Measurements from ENCODE around the gene MESP2. TPM values are rescaled to one million over a fixed set of nuclear protein-coding genes. Genes with fewer than 3 reads are reported as not detected.

Gene MESP2
- total and polyA plus RNA-seq, 2 of the 13 experiments (the other 11 are each of a cell fraction or from before 2014, with no cell fraction given): not detected

DNA sequence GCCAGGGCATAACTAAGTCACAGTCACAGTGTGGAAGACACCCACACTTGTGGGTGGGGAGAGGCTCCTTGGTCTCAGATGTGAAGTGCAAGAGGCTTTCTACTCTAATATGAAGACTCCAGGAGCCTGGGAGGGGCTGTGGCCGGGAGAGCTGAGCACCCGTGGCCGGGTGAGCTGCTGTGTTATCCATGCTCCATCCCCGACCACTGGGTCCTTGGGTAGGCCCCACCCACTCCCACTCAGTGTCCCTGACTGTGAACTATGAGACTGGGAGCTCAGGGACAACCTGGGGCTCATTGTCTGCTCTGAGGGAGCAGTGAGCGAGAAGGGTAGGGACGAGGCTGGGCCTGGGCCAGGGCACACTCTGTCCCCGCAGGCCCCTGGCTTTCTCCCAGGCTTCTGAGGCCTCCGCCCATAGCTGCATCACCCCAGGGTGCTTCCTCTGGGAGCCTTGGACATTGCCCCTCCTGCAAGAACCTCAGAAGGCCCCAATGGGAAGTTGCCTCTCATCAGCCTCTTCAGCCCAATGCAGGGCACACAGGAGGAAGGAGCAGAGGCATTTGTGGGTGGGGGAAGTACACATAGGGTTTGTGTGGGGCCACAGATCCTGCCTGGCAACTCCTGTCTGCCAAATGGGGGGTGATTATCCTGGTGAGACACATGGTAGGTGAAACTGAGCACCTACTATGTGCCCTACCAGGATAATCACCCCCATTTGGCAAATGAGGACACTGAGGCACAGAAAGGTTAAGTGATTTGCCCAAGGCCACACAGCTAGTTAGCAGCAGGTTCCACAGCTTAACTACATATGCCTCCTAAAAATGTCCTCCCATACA is 36.1 kb downstream of the MESP2 start (continued):
- TF ChIP-seq, protein P1, sequence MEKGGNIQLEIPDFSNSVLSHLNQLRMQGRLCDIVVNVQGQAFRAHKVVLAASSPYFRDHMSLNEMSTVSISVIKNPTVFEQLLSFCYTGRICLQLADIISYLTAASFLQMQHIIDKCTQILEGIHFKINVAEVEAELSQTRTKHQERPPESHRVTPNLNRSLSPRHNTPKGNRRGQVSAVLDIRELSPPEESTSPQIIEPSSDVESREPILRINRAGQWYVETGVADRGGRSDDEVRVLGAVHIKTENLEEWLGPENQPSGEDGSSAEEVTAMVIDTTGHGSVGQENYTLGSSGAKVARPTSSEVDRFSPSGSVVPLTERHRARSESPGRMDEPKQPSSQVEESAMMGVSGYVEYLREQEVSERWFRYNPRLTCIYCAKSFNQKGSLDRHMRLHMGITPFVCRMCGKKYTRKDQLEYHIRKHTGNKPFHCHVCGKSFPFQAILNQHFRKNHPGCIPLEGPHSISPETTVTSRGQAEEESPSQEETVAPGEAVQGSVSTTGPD (CRISPR knock-in tag; IDR thresholded peaks at IDR 0.05): 0 out of 2 replicates have a peak, but pooled peaks have one; percentile 31
- TF ChIP-seq, protein P2, sequence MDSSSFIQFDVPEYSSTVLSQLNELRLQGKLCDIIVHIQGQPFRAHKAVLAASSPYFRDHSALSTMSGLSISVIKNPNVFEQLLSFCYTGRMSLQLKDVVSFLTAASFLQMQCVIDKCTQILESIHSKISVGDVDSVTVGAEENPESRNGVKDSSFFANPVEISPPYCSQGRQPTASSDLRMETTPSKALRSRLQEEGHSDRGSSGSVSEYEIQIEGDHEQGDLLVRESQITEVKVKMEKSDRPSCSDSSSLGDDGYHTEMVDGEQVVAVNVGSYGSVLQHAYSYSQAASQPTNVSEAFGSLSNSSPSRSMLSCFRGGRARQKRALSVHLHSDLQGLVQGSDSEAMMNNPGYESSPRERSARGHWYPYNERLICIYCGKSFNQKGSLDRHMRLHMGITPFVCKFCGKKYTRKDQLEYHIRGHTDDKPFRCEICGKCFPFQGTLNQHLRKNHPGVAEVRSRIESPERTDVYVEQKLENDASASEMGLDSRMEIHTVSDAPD (CRISPR knock-in tag; IDR thresholded peaks at IDR 0.05): 0 out of 2 replicates have a peak, but pooled peaks have one; percentile 52
- TF ChIP-seq EEA1 (CRISPR knock-in tag; IDR thresholded peaks at IDR 0.05; ENCODE audit: borderline replicate concordance): no peak; the same call in 1 of the 2 replicates
- TF ChIP-seq GATAD2A (CRISPR knock-in tag; IDR thresholded peaks at IDR 0.05): peak; percentile 64; the same call in 1 of the 2 replicates
- TF ChIP-seq, protein P3, sequence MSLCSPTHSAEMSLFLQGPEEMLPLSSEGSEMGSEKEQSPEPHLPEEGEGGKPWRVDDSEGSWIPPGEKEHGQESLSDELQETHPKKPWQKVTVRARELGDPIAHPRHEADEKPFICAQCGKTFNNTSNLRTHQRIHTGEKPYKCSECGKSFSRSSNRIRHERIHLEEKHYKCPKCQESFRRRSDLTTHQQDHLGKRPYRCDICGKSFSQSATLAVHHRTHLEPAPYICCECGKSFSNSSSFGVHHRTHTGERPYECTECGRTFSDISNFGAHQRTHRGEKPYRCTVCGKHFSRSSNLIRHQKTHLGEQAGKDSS (CRISPR knock-in tag; IDR thresholded peaks at IDR 0.05; ENCODE audit: borderline replicate concordance, low read depth): no peak
- no peak for TF ChIP-seq ZNF460 (CRISPR knock-in tag; IDR thresholded peaks at IDR 0.05; ENCODE audit: borderline replicate concordance)
- no peak for TF ChIP-seq RFXANK (CRISPR knock-in tag; IDR thresholded peaks at IDR 0.05)
- peak; percentile 42; the same call in 1 of the 2 replicates for TF ChIP-seq HOXA3 (CRISPR knock-in tag; IDR thresholded peaks at IDR 0.05)
- TF ChIP-seq SAP130 (CRISPR knock-in tag; IDR thresholded peaks at IDR 0.05; ENCODE audit: low read depth): peak; percentile 17; the same call in 1 of the 2 replicates
- TF ChIP-seq, protein P4, sequence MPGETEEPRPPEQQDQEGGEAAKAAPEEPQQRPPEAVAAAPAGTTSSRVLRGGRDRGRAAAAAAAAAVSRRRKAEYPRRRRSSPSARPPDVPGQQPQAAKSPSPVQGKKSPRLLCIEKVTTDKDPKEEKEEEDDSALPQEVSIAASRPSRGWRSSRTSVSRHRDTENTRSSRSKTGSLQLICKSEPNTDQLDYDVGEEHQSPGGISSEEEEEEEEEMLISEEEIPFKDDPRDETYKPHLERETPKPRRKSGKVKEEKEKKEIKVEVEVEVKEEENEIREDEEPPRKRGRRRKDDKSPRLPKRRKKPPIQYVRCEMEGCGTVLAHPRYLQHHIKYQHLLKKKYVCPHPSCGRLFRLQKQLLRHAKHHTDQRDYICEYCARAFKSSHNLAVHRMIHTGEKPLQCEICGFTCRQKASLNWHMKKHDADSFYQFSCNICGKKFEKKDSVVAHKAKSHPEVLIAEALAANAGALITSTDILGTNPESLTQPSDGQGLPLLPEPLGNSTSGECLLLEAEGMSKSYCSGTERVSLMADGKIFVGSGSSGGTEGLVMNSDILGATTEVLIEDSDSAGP (CRISPR knock-in tag; IDR thresholded peaks at IDR 0.05; ENCODE audit: borderline replicate concordance): peak; percentile 41; the same call in 1 of the 2 replicates
- no peak for TF ChIP-seq CREB1 (IDR thresholded peaks at IDR 0.05)
- TF ChIP-seq CREB1 (CRISPR knock-in tag; IDR thresholded peaks at IDR 0.05): peak; percentile 31; the same call in 1 of the 2 replicates
- TF ChIP-seq CHCHD3 (CRISPR knock-in tag; IDR thresholded peaks at IDR 0.05): no peak
- TF ChIP-seq ZNF282 (IDR thresholded peaks at IDR 0.05; ENCODE audit: partially characterized antibody): no peak
- no peak for TF ChIP-seq SATB2 (CRISPR knock-in tag; IDR thresholded peaks at IDR 0.05)
- TF ChIP-seq JUN (CRISPR knock-in tag; IDR thresholded peaks at IDR 0.05): no peak
- no peak for TF ChIP-seq XRCC5 (optimal IDR thresholded peaks at IDR 0.05; ENCODE audit: low read length)
- peak; percentile 49; the same call in 1 of the 2 replicates for TF ChIP-seq YEATS2 (CRISPR knock-in tag; IDR thresholded peaks at IDR 0.05; ENCODE audit: borderline replicate concordance)
- TF ChIP-seq, protein P5, sequence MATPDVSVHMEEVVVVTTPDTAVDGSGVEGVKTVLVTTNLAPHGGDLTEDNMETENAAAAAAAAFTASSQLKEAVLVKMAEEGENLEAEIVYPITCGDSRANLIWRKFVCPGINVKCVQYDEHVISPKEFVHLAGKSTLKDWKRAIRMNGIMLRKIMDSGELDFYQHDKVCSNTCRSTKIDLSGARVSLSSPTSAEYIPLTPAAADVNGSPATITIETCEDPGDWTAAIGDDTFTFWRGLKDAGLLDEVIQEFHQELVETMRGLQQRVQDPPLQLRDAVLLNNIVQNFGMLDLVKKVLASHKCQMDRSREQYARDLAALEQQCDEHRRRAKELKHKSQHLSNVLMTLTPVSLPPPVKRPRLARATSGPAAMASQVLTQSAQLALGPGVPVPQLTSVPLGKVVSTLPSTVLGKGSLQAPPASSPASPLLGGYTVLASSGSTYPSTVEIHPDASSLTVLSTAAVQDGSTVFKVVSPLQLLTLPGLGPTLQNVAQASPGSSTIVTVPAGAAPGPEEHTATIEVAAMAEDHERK (CRISPR knock-in tag; IDR thresholded peaks at IDR 0.05; ENCODE audit: low read depth): no peak
- no peak for TF ChIP-seq ZNF782 (CRISPR knock-in tag; IDR thresholded peaks at IDR 0.05; ENCODE audit: borderline replicate concordance)
- peak; percentile 16; the same call in 1 of the 2 replicates for TF ChIP-seq HNF4G (IDR thresholded peaks at IDR 0.05; ENCODE audit: borderline replicate concordance, low read depth, low read length)
- 0 out of 2 replicates have a peak, but pooled peaks have one; percentile 23 for TF ChIP-seq HNF4G (CRISPR knock-in tag; IDR thresholded peaks at IDR 0.05; ENCODE audit: borderline replicate concordance, low read depth)
- no peak for TF ChIP-seq PRMT3 (CRISPR knock-in tag; IDR thresholded peaks at IDR 0.05; ENCODE audit: borderline replicate concordance, low read depth)
- no peak for TF ChIP-seq SIX4 (CRISPR knock-in tag; IDR thresholded peaks at IDR 0.05)
